Stimulated activated CD4-positive, alpha-beta T cell treated with anti-CD3 and anti-CD28 coated beads, Interleukin-2, amount 100 ng/mL, for 48 hours (primary cell): Measurements from ENCODE around the gene VAV2.

Experiments used
- DNase-seq, 2 donors: peaks; one replicate each; pipeline ENCODE4 v3.0.0-alpha.2; 2020

Gene VAV2

GRCh38 chr9:134026981-134027380 is 34.9 kb upstream of the VAV2 start:
- no peak for DNase-seq

- no peak for DNase-seq
Observed at GRCh38 chr9:134026581-134026980, 34.5 kb upstream of the VAV2 start.

- DNase-seq = peak; percentile 35 to 51
Observed at GRCh38 chr9:134025606-134026541, 33.8 kb upstream of the VAV2 start.

- DNase-seq = peak; percentile 84 to 85
Observed at GRCh38 chr9:134024828-134025605, 32.9 kb upstream of the VAV2 start, which contains the start of gene BRD3OS. Gene BRD3OS (plus strand): TSS chr9:134025481. CDS start chr9:134026748, 1,267 bp downstream.

GRCh38 chr9:134024214-134024792 is 32.2 kb upstream of the VAV2 start:
- no peak for DNase-seq

- no peak for DNase-seq
Observed at GRCh38 chr9:134014946-134015345, 22.8 kb upstream of the VAV2 start.

GRCh38 chr9:134011401-134011800 is 19.3 kb upstream of the VAV2 start:
- DNase-seq = no peak

GRCh38 chr9:134010310-134011173 is 18.4 kb upstream of the VAV2 start:
- no peak for DNase-seq

GRCh38 chr9:134007571-134007970 is 15.4 kb upstream of the VAV2 start:
- no peak for DNase-seq

- no peak for DNase-seq
Observed at GRCh38 chr9:134007150-134007549, 15.0 kb upstream of the VAV2 start.

- no peak for DNase-seq
Observed at GRCh38 chr9:134005381-134005780, 13.3 kb upstream of the VAV2 start.

GRCh38 chr9:134004881-134005280 is 12.8 kb upstream of the VAV2 start:
- no peak for DNase-seq

- DNase-seq = no peak
Observed at GRCh38 chr9:134004131-134004873, 12.2 kb upstream of the VAV2 start.

- DNase-seq = no peak
Observed at GRCh38 chr9:134003237-134003636, 11.1 kb upstream of the VAV2 start.

- DNase-seq = no peak
Observed at GRCh38 chr9:134002796-134003195, 10.7 kb upstream of the VAV2 start.

- DNase-seq = no peak
Observed at GRCh38 chr9:133999851-134000265, 7.7 kb upstream of the VAV2 start.

GRCh38 chr9:133998915-133999595 is 6.9 kb upstream of the VAV2 start:
- DNase-seq = no peak

GRCh38 chr9:133997584-133997983 is 5.5 kb upstream of the VAV2 start:
- DNase-seq = no peak

GRCh38 chr9:133996531-133997520 is 4.7 kb upstream of the VAV2 start:
- DNase-seq = no peak
